NCI-H1048 (cell line): ENCODE results near the gene OR8S1.

Experiments
- DNase-seq: peaks from one replicate; lab custom pipeline; 2025; lab: John Stamatoyannopoulos, UW

The OR8S1 gene

GRCh38 chr12:48556631-48557030, 31.2 kb downstream of the OR8S1 start:
- DNase-seq: no peak

- no peak for DNase-seq
Measured at GRCh38 chr12:48557919-48558318, 32.5 kb downstream of the OR8S1 start.

- DNase-seq: no peak
Measured at GRCh38 chr12:48567731-48568130, 42.3 kb downstream of the OR8S1 start.

- DNase-seq: no peak
Measured at GRCh38 chr12:48569946-48570345, 44.5 kb downstream of the OR8S1 start, which contains the start of gene LALBA. Gene LALBA, minus strand, starts transcription at chr12:48570046. Its CDS starts 26 bp downstream, at chr12:48570020.

GRCh38 chr12:48572326-48572725, 46.9 kb downstream of the OR8S1 start:
- no peak for DNase-seq
